Measurements from ENCODE around the gene OR52A1. TPM values are rescaled to one million over a fixed set of nuclear protein-coding genes. Genes with fewer than 3 reads are reported as not detected.

OR52A1 gene
- total and polyA plus RNA-seq, 9 of the 15 experiments (the other 6 are each of a cell fraction or from before 2014, with no cell fraction given) = under 0.01 to 0.33 (median 0.13) TPM; not detected in 3

- ChIA-PET CTCF (ENCODE audit: low intra/inter-chr PET ratio) (interaction anchor here (0.6 kb wide), 1 partner anchor 15 kb away, joined by 3 read pairs; no protein-coding TSS in a partner anchor), POLR2A (interaction anchor here (0.6 to 1.7 kb wide), 3 partner anchors 9 to 368 kb away, joined by 3 to 6 read pairs (median 4); no protein-coding TSS in a partner anchor)
- ATAC-seq = no peak
- no peak for FAIRE-seq
- TF ChIP-seq ELF4 (CRISPR knock-in tag; IDR thresholded peaks at IDR 0.05) = no peak
- no peak for TF ChIP-seq KLF16 (IDR thresholded peaks at IDR 0.05)
- no peak for TF ChIP-seq NR3C1 (CRISPR knock-in tag; IDR thresholded peaks at IDR 0.05)
- TF ChIP-seq, protein P1, sequence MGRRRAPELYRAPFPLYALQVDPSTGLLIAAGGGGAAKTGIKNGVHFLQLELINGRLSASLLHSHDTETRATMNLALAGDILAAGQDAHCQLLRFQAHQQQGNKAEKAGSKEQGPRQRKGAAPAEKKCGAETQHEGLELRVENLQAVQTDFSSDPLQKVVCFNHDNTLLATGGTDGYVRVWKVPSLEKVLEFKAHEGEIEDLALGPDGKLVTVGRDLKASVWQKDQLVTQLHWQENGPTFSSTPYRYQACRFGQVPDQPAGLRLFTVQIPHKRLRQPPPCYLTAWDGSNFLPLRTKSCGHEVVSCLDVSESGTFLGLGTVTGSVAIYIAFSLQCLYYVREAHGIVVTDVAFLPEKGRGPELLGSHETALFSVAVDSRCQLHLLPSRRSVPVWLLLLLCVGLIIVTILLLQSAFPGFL (CRISPR knock-in tag; IDR thresholded peaks at IDR 0.05) = no peak
- TF ChIP-seq GTF2E2 (tag; IDR thresholded peaks at IDR 0.05) = no peak
- no peak for TF ChIP-seq SIN3A (IDR thresholded peaks at IDR 0.05; ENCODE audit: borderline replicate concordance in 2 of 2, control insufficient read depth in 1 of 2, low read depth in 2 of 2, low read length in 2 of 2)
- TF ChIP-seq, protein P2, sequence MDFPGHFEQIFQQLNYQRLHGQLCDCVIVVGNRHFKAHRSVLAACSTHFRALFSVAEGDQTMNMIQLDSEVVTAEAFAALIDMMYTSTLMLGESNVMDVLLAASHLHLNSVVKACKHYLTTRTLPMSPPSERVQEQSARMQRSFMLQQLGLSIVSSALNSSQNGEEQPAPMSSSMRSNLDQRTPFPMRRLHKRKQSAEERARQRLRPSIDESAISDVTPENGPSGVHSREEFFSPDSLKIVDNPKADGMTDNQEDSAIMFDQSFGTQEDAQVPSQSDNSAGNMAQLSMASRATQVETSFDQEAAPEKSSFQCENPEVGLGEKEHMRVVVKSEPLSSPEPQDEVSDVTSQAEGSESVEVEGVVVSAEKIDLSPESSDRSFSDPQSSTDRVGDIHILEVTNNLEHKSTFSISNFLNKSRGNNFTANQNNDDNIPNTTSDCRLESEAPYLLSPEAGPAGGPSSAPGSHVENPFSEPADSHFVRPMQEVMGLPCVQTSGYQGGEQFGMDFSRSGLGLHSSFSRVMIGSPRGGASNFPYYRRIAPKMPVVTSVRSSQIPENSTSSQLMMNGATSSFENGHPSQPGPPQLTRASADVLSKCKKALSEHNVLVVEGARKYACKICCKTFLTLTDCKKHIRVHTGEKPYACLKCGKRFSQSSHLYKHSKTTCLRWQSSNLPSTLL (IDR thresholded peaks at IDR 0.05) = no peak
- TF ChIP-seq POU5F1 (IDR thresholded peaks at IDR 0.05; ENCODE audit: borderline replicate concordance, low read depth, low read length, partially characterized antibody) = no peak
- no peak for TF ChIP-seq CREBBP (IDR thresholded peaks at IDR 0.05; ENCODE audit: low read depth, low read length)
- TF ChIP-seq ZFX (CRISPR knock-in tag; IDR thresholded peaks at IDR 0.05) = no peak
- no peak for TF ChIP-seq PCBP2 (IDR thresholded peaks at IDR 0.05; ENCODE audit: low read depth, low read length, poor library complexity, severe bottlenecking)
- no peak for TF ChIP-seq HDAC8 (tag; IDR thresholded peaks at IDR 0.05)
- TF ChIP-seq ZNF280A (IDR thresholded peaks at IDR 0.05; ENCODE audit: low read depth, partially characterized antibody) = no peak
- TF ChIP-seq ETV5 (CRISPR knock-in tag; IDR thresholded peaks at IDR 0.05; ENCODE audit: low read depth) = no peak
- no peak for TF ChIP-seq ERF (CRISPR knock-in tag; IDR thresholded peaks at IDR 0.05)
- no peak for TF ChIP-seq ID3 (CRISPR knock-in tag; IDR thresholded peaks at IDR 0.05)
- no peak for TF ChIP-seq ID3 (tag; IDR thresholded peaks at IDR 0.05)
- Histone ChIP-seq H2AFZ (ENCODE audit: low read depth, low read length) (no peak within 1 kb of the TSS), H3K79me2 (ENCODE audit: control insufficient read depth, insufficient read depth, low read length) (no peaks in the 10 kb centered on the region), H3K4me3 (no peak within 1 kb of the TSS), H3K27me3 (ENCODE audit: control insufficient read depth in 2 of 2, insufficient read depth in 2 of 2, low read length in 2 of 2) (no peaks in the 10 kb centered on the region), H3K9me3 (replicated peaks; ENCODE audit: control insufficient read depth, insufficient read depth, low read depth, low read length) (no peaks in the 10 kb centered on the region), H3K9me1 (ENCODE audit: control insufficient read depth, insufficient read depth, low read length) (no peaks in the 10 kb centered on the region), H3K27ac (ENCODE audit: extremely low read depth, low read depth, low read length) (no peak within 1 kb of the TSS), H3K4me1 (replicated peaks in 1 of 2; ENCODE audit: control insufficient read depth in 2 of 2, insufficient read depth in 2 of 2, low read length in 2 of 2) (peaks cover 3 to 5% of the 10 kb centered on the region in 2 experiments; a peak in 4 of 5 replicates), H3K36me3 (ENCODE audit: control insufficient read depth, insufficient read depth, low read length) (no peaks in the 10 kb centered on the region), H4K20me1 (replicated peaks; ENCODE audit: control insufficient read depth, insufficient read depth, low read length) (no peaks in the 10 kb centered on the region), H3K9ac (ENCODE audit: insufficient read depth in 1 of 2, low read depth in 2 of 2, low read length in 2 of 2) (no peak within 1 kb of the TSS), H3K4me2 (ENCODE audit: insufficient read depth, low read length) (no peak within 1 kb of the TSS)
- in situ Hi-C loops (cut with MboI) (no loop called here), intact Hi-C loops (cut with micrococcal nuclease) (no loop called here)
- DNase-seq (ENCODE audit: extremely low read depth in 1 of 4, low spot score in 3 of 4) = no peak
- WGBS (ENCODE audit: insufficient coverage, low coverage, missing lambda C conversion rate) = 77% methylated on average over 2 of the region's 2 CpGs
- no TSS peak for BruUV-seq (replicated peaks)
These were observed 16.6 kb downstream of the OR52A1 start, which contains the start of gene OR52A5 for GRCh38 chr11:5137996-5138395. TSS of gene OR52A5 (minus strand) at chr11:5138356. CDS start at chr11:5132642, 5,714 bp downstream.
